ENCODE results near the gene KRT75. TPM values are rescaled to one million over a fixed set of nuclear protein-coding genes. Genes with fewer than 3 reads are reported as not detected.

KRT75 gene
- total RNA-seq, 4 donors from 2014 or later: not detected

DNA sequence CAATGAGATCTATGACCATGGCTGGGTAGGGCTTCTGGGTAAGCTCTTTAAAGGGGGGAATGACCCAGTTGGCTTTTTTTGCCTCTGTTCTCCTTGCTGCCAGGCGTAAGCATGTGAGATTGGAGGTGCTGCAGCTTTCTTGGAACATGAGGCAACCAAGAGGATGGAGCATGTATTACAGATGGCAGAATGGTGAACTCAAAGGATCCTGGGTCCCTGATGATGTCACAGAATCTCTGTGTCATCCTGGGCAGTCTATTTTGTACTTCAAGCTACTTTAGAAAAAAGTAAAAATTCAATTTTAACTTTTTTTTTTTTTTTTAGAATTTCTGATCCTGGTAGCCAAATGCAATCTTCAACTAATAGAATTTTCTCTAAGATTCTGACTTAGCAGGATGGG lies 36.0 kb downstream of the KRT75 start:
- TF ChIP-seq, protein P1, sequence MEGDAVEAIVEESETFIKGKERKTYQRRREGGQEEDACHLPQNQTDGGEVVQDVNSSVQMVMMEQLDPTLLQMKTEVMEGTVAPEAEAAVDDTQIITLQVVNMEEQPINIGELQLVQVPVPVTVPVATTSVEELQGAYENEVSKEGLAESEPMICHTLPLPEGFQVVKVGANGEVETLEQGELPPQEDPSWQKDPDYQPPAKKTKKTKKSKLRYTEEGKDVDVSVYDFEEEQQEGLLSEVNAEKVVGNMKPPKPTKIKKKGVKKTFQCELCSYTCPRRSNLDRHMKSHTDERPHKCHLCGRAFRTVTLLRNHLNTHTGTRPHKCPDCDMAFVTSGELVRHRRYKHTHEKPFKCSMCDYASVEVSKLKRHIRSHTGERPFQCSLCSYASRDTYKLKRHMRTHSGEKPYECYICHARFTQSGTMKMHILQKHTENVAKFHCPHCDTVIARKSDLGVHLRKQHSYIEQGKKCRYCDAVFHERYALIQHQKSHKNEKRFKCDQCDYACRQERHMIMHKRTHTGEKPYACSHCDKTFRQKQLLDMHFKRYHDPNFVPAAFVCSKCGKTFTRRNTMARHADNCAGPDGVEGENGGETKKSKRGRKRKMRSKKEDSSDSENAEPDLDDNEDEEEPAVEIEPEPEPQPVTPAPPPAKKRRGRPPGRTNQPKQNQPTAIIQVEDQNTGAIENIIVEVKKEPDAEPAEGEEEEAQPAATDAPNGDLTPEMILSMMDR (IDR thresholded peaks at IDR 0.05; ENCODE audit: low read depth): no peak

DNA sequence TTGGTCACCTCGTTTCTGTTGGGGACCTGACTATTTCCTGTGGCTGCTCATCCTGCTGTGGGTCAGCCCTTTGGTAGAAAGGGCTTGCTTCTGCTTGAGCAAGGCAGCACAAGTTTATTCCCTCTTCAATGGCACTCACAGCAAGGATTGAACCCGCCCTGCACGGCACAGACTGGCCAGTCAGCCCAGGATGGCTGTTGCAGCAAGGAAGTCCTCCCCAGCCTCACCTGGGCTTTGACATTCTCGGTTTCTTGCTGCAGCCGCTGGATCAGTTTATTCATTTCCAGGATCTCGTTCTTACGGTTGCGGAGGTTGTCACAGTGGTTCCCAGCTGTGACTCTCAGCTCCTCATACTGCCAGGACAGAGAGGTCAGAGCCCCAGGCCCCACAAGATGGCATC lies 37.5 kb downstream of the KRT75 start:
- TF ChIP-seq, protein P1 (IDR thresholded peaks at IDR 0.05; ENCODE audit: low read depth): no peak

DNA sequence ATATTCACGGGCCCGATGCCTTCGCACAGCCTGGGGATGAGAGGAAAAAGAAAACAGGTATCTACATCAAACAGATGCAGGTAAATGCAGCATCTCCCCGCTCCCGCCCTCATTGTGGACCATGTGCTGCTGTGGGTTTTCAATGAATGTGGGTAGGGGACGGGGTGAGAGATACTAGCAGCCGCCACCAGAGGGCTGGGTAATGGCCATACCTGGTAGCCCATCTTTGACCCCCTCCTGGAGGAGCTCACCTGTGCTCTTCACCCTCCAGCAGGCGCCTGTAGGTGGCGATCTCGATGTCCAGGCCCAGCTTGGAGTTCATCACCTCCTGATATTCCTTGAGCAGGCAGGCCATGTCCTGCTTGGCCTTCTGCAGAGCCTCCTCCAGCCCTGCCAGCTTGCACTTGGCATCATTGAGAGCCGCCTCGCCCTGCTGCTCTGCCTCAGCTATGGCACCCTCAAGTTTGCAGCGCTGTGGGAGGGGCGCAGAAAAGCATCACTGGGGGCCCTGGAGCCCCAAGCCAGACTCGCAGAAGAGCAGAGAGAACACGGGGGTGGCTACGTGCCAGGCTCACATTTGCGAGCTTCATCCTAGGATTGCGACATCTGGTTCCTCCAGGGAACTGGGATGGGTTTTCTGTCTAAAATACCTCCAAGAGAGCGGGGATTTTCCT lies 38.3 kb downstream of the KRT75 start:
- TF ChIP-seq, protein P1 (IDR thresholded peaks at IDR 0.05; ENCODE audit: low read depth): no peak

DNA sequence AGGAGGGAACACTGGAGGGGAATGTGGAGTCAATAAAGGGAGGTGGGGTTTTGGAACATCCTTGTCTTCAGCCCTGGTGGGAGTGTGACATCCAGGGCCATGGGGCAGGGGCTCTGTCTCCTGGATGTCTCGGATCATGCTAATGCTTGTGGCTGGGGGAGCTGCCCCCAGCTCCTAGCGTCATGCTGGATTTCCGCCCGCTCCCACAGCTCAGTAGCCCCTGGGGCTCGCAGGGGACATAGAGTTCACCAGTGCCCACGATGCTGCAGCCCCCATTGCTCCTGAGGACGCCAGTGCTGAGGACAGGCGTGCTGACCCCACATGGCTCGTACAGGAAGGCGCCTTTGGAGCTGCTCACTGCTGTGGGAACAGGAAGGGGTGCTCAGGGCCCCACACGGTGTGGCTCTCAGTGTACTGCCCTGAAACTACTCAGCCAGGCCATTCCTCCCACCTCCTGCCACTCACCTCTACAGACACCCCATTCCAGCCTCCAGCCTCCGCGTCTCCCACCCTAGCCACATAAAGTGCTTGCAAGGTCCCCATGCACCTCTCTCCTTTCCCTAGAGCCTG lies 39.2 kb downstream of the KRT75 start:
- TF ChIP-seq, protein P1 (IDR thresholded peaks at IDR 0.05; ENCODE audit: low read depth): no peak

DNA sequence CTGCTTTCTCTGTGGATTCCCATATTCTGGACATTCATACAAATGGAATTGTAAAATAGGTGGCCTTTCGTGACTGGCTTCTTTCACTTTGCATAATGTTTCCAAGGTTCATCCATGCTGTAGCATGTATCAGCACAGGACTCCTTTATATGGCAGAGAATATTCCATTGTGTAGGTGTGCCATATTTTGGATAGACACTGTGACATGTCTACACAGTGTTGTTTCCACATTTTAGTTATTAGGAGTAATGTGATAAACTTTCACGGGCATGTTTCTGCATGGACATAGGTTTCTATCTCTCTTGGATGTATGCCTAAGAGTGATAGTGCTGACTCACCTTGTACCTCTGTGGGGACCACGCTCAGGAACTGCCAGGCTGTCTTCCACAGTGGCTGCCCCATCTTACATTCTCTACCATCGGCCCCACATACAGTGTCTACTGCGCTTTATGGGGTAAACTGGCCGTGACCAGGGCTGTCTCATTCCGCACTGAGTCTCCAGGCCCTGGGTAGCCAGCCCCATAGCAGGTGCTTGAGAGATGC lies 41.6 kb downstream of the KRT75 start:
- TF ChIP-seq, protein P1 (IDR thresholded peaks at IDR 0.05; ENCODE audit: low read depth): no peak

DNA sequence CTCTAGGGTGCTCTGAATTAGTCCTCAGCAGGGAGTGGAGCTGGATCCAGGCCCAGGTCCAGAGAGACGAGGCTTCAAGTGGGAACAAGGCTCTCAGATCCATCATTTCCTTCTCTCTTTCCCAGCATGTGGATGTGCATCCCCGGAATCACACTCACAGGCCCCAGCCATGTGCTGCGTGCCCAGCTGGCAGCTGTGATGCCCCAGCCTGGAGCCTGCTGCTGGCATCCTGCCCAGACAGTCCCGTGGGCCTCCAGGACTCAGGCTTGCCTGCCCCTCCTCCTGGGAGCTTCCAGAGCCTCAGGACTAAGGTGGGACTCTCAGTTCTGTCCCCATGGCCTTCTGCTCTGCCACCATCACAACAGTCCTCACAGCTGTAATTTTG lies 42.6 kb downstream of the KRT75 start:
- TF ChIP-seq, protein P1 (IDR thresholded peaks at IDR 0.05; ENCODE audit: low read depth): no peak

DNA sequence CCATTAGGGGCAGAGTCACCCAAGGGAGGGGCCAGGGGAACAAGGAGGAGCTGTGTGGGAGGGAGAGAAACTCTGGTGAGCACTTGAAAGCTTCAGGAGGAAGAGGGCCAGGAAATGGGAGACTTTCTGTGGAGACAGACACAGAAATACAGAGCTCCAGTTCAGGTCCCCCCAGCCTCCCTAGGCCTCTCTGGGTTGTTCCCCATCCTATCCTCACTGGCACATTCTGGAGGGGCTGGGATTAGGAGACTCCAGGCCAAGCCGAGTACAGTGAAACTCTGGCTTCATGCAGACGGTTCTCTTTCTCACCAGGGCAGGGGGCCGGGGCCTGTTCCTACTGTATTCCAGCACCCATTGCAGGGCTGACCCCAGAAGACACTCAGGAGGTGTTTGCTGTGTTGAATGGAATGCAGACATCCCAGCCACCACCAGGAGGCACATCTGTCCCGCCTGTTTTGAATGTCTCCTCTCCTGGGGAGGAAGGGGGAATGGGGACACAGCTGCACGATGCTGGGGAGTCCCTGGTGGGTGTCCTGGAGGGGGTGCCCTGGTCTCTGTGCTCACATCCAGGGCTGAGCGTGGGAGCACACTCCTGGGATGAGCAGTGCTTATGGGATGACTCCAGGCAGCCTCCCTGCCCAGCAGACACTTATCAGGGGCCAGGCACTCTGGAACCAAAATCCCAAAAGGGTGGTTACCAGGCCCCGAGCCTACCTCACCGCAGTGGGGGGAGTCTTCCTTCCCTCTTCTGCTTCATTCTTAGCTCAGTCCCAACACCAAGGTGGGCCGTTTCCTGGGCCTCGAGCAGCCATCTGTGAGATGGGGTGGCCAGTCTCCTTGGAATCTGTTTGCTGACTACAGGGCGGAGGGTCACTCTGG lies 43.2 kb downstream of the KRT75 start:
- TF ChIP-seq, protein P1 (IDR thresholded peaks at IDR 0.05; ENCODE audit: low read depth): no peak

Measured in subcutaneous adipose tissue (tissue), 4 donors.